ENCODE results near the gene CARNS1. TPM values are rescaled to one million over a fixed set of nuclear protein-coding genes. Genes with fewer than 3 reads are reported as not detected.
A peak's percentile ranks its signal among the peaks of the same experiment; 100 is the strongest.

CARNS1 gene
- total RNA-seq, 1 experiment from 2014 or later = 1.1 TPM

GRCh38 chr11:67438158-67438902, 22.9 kb downstream of the CARNS1 start:
- Mint-ChIP-seq H3K36me3 (ENCODE audit: insufficient read depth in 1 of 3, low read depth in 3 of 3) (peaks cover 10 to 44% (median 40%) of the 10 kb centered on the region in 3 experiments; a peak in 6 of 7 replicates), H3K9me3 (no peaks in the 10 kb centered on the region), H3K4me1 (peaks cover 4 to 15% of the 10 kb centered on the region in 2 experiments), H3K27ac (peak overlapping the region in 1 of 3 experiments; percentile 47; a peak in 1 of 7 replicates), H3K27me3 (ENCODE audit: low read depth) (no peaks in the 10 kb centered on the region; the same call in 1 of the 2 replicates), H3K4me3 (no peak overlapping the region)
- H4K91ac ChIP-seq (ENCODE audit: insufficient read length, low read depth, low read length) = no peak overlapping the region
- no peak overlapping the region for H2BK120ac ChIP-seq (ENCODE audit: low read depth, low read length, poor library complexity, severe bottlenecking)
- H3K27me3 ChIP-seq (ENCODE audit: insufficient read depth, low read length) = no peaks in the 10 kb centered on the region
- H3K27ac ChIP-seq (ENCODE audit: insufficient read length, low read depth, low read length) = no peak overlapping the region
- peaks cover 4% of the 10 kb centered on the region for H3K23me2 ChIP-seq (ENCODE audit: insufficient read length, low read depth, low read length, poor library complexity, severe bottlenecking)
- no peaks in the 10 kb centered on the region for H4K20me1 ChIP-seq (ENCODE audit: control insufficient read depth, insufficient read depth, insufficient read length)
- H3K4me2 ChIP-seq (ENCODE audit: insufficient read depth, insufficient read length, low read length) = no peak overlapping the region
- H3K18ac ChIP-seq (ENCODE audit: insufficient read length, low read depth, low read length) = no peak overlapping the region
- no peak overlapping the region for H3K4ac ChIP-seq (ENCODE audit: low read depth, low read length)
- H4K8ac ChIP-seq (replicated peaks; ENCODE audit: insufficient read length, low read depth, low read length) = no peak overlapping the region
- no peak overlapping the region for H2BK5ac ChIP-seq (ENCODE audit: insufficient read length, low read length)
- H2AFZ ChIP-seq (ENCODE audit: low read length) = no peak overlapping the region
- H3T11ph ChIP-seq (ENCODE audit: low read length) = no peak overlapping the region
- no peak overlapping the region for H3K23ac ChIP-seq (ENCODE audit: insufficient read length, low read depth, low read length)
- H3K9me3 ChIP-seq (ENCODE audit: control insufficient read depth, low read depth, low read length) = no peaks in the 10 kb centered on the region
- TF ChIP-seq CTCF (conservative IDR thresholded peaks at IDR 0.05) = no peak
- H3K79me2 ChIP-seq (ENCODE audit: insufficient read depth, low read length) = no peaks in the 10 kb centered on the region
- H2AK5ac ChIP-seq (ENCODE audit: insufficient read length, low read length) = no peak overlapping the region
- no peaks in the 10 kb centered on the region; the same call in 1 of the 2 replicates for H3K4me1 ChIP-seq (ENCODE audit: insufficient read depth, low read length)
- no CpG with 5 or more reads among the region's 41 CpGs for WGBS (ENCODE audit: extremely low coverage, insufficient read length, low lambda C conversion rate)
- H3K9ac ChIP-seq (ENCODE audit: extremely low read depth, insufficient read length, low read length) = no peak overlapping the region
- H3K56ac ChIP-seq (ENCODE audit: insufficient read length, low read depth, low read length) = no peak overlapping the region
- no peaks in the 10 kb centered on the region for H3K79me1 ChIP-seq (ENCODE audit: insufficient read depth, low read depth, low read length, poor library complexity, severe bottlenecking)
- H3K14ac ChIP-seq (ENCODE audit: insufficient read depth, low read length) = no peak overlapping the region
- no peak overlapping the region for H2BK20ac ChIP-seq (ENCODE audit: low read depth, low read length, poor library complexity, severe bottlenecking)
- no peak overlapping the region for H2BK12ac ChIP-seq (ENCODE audit: insufficient read length, low read depth, low read length)
- peak; percentile 58 for DNase-seq
- H4K5ac ChIP-seq (ENCODE audit: insufficient read length, low read depth, low read length) = no peak overlapping the region
- no peak overlapping the region for H2BK15ac ChIP-seq (ENCODE audit: low read depth, low read length)
